ENCODE data around the gene NUCB2.
A peak's percentile ranks its signal among the peaks of the same experiment; 100 is the strongest.
"Not testable (repeated sequence)": the region's sequence is repeated elsewhere in the genome, so short reads cannot be mapped to it uniquely, and the experiment has no call there.

Gene NUCB2

DNA sequence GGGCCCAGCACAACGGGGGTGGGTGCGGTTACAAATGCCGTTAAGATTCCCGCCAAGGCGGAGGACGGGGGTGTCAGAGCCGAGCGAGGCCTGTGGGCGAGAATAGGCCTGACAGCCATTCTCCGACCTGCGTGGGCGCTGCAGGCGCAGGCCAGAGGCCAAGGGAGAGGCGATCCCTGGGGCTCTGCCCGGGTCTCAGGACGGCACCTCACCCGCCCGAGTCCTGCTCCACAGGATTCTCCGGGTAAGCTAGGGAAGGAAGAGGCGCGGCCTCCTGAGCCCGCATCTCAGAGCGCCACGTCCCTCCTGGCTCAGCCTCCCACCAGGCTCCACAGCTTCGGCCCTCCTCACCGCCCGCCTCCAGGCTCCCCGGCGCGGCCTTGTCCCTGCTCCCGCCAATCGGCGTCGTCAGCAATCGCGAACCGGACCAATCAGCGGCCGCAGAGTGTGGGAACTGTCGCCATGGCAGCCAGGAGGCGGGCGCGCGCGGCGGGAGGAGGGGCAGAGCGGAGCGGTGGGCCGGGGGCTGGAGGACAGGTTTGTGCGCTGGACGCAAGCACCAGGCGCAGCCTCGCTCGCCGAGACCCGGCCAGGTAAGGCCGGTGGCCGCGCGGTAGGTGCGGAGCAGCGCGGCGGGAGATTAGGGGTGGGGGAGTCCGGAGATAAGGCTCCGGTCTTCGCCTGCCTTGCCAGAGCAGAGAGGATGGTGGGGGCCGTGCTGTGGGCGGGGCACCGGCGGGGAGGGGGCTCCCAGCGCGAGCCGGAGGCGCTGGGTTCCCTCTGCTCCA, at the start of gene NUCB2:
TSS of gene NUCB2 (plus strand) at position 504 of the 788 bp plus-strand sequence. CDS start 18,585 bp downstream, outside the sequence.
- DNase-seq (ENCODE audit: low read depth): peak; percentile 96
- peak within 1 kb of the TSS; percentile 87 for H3K4me3 ChIP-seq (replicated peaks; ENCODE audit: low read depth, low read length)
- TF ChIP-seq, protein P1, sequence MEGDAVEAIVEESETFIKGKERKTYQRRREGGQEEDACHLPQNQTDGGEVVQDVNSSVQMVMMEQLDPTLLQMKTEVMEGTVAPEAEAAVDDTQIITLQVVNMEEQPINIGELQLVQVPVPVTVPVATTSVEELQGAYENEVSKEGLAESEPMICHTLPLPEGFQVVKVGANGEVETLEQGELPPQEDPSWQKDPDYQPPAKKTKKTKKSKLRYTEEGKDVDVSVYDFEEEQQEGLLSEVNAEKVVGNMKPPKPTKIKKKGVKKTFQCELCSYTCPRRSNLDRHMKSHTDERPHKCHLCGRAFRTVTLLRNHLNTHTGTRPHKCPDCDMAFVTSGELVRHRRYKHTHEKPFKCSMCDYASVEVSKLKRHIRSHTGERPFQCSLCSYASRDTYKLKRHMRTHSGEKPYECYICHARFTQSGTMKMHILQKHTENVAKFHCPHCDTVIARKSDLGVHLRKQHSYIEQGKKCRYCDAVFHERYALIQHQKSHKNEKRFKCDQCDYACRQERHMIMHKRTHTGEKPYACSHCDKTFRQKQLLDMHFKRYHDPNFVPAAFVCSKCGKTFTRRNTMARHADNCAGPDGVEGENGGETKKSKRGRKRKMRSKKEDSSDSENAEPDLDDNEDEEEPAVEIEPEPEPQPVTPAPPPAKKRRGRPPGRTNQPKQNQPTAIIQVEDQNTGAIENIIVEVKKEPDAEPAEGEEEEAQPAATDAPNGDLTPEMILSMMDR (IDR thresholded peaks at IDR 0.05; ENCODE audit: low read length, missing control alignments): no peak

DNA sequence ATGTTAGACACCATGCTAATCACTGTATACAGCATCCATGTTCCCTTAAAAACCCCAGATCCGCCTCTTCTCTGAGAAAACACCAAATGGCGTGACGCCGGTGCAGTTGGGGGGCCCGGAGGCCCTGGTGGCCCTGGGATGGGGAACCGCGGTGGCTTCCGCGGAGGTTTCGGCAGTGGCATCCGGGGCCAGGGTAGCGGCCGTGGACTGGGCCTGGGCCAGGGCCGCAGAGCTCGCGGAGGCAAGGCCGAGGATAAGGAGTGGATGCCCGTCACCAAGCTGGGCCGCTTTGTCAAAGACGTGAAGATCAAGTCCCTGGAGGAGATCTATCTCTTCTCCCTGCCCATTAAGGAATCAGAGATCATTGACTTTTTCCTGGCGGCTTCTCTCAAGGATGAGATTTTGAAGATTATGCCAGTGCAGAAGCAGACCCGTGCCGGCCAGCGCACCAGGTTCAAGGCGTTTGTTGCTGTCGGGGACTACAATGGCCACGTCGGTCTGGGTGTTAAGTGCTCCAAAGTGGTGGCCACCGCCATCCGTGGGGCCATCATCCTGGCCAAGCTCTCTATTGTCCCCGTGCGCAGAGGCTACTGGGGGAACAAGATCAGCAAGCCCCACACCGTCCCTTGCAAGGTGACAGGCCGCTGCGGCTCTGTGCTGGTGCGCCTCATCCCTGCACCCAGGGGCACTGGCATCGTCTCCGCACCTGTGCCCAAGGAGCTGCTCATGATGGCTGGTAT, 48.2 kb upstream of the NUCB2 start:
- not testable (repeated sequence) for DNase-seq (ENCODE audit: low read depth); H3K4me3 ChIP-seq (replicated peaks; ENCODE audit: low read depth, low read length)

DNA sequence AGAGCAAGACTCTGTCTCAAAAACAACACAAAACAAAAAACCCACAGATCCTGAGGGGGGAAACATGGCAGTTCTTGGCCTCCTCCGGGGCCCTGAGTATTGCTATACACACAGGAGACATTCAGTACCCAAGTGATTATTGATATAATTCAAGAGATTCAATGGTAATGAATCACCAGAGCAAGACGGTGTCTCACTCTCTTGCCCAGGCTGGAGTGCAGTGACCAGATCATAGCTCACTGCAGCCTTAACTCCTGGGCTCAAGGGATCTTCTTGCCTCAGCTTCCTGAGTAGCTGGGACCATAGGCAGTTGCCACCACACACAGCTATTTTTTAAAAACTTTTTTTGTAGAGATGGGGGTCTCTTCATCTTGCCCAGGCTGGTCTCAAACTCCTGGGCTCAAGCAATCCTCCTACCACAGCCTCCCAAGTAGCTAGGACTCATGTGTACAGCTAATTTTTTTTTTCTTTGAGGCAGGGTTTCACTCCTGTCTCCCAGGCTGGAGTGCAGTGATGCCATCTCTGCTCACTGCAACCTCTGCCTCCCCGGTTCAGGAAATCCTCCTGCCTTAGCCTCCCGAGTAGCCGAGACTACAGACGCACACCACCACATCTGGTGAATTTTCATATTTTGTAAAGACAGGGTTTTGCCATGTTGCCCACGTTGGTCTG, 46.9 kb upstream of the NUCB2 start:
- TF ChIP-seq, protein P1 (IDR thresholded peaks at IDR 0.05; ENCODE audit: low read length, missing control alignments): no peak
- no peak overlapping the region for H3K4me3 ChIP-seq (replicated peaks; ENCODE audit: low read depth, low read length)
- no peak for DNase-seq (ENCODE audit: low read depth)

DNA sequence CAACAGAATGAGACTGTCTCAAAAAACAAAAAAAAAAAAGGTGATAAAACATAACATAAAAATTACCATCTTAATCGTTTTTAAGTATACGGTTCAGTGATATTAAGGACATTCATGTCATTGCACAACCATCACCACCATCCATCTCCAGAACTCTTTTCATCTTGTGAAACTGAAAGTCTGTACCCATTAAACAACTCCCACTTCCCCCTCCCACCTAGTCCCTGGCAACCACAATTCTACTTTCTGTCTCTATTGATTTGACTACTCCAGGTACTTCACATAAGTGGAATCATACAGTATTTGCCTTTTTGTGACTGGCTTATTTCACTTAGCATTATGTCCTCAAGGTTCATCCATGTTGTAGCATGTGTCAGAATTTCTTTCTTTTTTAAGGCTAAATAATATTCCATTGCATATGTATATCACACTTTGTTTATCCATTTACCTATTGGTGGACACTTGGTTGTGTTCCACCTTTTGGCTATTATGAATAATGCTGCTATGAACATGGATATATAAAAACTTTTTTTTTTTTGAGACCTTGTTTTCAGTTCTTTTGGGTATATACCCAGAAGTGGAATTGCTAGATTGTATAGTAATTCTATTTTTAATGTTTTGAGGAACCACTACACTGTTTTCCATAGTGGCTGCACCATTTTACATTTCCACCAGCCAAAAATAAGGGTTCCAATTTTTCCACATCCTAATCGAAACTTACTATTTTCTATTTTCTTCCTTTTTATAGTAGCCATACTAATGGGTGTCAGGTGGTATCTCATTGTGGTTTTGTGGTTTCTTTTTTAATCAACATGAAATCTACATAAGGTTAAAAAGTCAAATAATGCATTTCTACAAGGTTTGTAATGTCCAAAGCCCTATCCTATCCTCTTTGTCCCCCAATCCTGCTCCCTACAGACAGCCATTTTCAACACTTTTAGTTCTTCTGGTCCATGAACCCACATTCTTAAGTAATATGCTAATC, 45.4 kb upstream of the NUCB2 start:
- DNase-seq (ENCODE audit: low read depth): no peak
- TF ChIP-seq, protein P1 (IDR thresholded peaks at IDR 0.05; ENCODE audit: low read length, missing control alignments): no peak
- no peak overlapping the region for H3K4me3 ChIP-seq (replicated peaks; ENCODE audit: low read depth, low read length)

DNA sequence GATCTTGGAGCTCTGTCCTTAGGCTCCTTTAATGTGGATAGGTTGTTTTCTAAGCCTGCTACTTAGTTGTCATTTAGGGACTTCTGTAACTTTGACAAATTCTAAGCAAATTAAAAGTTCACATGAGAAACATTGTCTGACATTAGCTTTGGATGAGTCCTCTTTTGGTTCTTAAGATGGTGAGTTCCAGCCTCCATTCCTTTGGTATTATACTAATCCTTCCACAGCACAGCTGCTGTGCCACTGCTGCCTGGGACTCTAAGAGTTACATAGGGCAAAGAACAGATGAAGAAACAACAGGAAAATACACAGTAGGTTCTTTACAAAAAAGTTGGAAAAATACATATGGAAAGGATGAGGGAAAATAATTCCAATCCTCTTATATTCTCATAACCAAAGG, 43.4 kb upstream of the NUCB2 start:
- TF ChIP-seq, protein P1 (IDR thresholded peaks at IDR 0.05; ENCODE audit: low read length, missing control alignments): no peak
- H3K4me3 ChIP-seq (replicated peaks; ENCODE audit: low read depth, low read length): no peak overlapping the region
- no peak for DNase-seq (ENCODE audit: low read depth)

DNA sequence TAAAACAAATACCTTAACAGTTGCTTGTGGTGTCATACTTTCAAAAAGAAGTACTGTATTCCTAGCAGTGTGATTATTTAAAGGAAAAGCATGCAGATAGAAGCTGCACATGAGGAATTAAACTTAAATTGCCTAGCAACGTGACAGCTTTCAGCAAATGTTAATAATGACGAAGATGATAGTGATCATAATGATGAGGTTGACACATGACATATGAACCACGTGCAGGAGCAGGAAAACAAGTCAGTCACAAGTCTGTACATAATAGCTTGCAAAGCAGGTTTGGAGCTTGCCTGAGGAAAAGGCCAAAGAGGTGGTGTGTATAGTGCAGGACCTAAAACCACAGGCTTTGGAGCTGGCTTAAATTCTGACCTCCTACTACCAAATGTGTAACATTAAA, 38.2 kb upstream of the NUCB2 start:
- TF ChIP-seq, protein P1 (IDR thresholded peaks at IDR 0.05; ENCODE audit: low read length, missing control alignments): no peak
- H3K4me3 ChIP-seq (replicated peaks; ENCODE audit: low read depth, low read length): no peak overlapping the region
- no peak for DNase-seq (ENCODE audit: low read depth)

DNA sequence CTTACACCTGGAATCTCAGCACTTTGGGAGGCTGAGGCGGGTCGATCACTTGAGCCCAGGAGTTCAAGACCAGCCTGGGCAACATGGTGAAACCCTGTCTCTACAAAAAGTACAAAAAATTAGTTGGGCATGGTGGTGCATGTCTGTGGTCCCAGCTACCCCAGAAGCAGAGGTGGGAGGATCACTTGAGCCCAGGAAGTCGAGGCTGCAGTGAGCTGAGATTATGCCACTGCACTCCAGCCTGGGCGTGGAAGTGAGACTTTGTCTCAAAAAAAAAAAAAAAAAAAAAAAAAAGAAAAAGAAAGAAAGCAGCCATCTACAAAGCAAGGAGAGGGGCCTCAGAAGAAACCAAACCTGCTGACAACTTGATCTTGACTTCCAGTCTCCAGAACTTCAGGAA, 36.6 kb upstream of the NUCB2 start:
- H3K4me3 ChIP-seq (replicated peaks; ENCODE audit: low read depth, low read length); DNase-seq (ENCODE audit: low read depth): not testable (repeated sequence)
